Heart right ventricle (tissue), 16 donors: ENCODE results near the gene SYT3. TPM values are rescaled to one million over a fixed set of nuclear protein-coding genes. Genes with fewer than 3 reads are reported as not detected.

ENCODE experiments used
- ATAC-seq, 8 donors: fragments of 200-7000 bp; cut with Tn5 transposase; one replicate each; pipeline ENCODE4 v1.9.1; 2020; ENCODE audit warnings: mild to moderate bottlenecking in 8 of 8, moderate library complexity in 8 of 8, moderate number of reproducible peaks in 1 of 8
- DNase-seq, 2 donors: peaks; one replicate each; pipeline ENCODE4 v3.0.0-alpha.2; 2020
- H3K27ac ChIP-seq, 10 donors: fragments of 200-600 bp; sonication (generic) in 2 of 10; one replicate each; pipeline versions ENCODE4 v1.5.0 to v1.8.0; 2020 to 2022; ENCODE audit warnings: mild to moderate bottlenecking in 3 of 10
- H3K27me3 ChIP-seq, 7 donors: fragments of 200-600 bp; one replicate each; pipeline ENCODE4 v1.8.0; 2021 to 2022; ENCODE audit warnings: mild to moderate bottlenecking in 2 of 7
- H3K36me3 ChIP-seq, 9 donors: fragments of 200-600 bp; sonication (generic) in 1 of 9; one replicate each; pipeline versions ENCODE4 v1.5.0 to v1.8.0; 2020 to 2022; ENCODE audit warnings: mild to moderate bottlenecking in 2 of 9
- H3K4me1 ChIP-seq, 9 donors: fragments of 200-600 bp; sonication (generic) in 1 of 9; one replicate each; pipeline versions ENCODE4 v1.5.0 to v1.8.0; 2020 to 2022; ENCODE audit warnings: mild to moderate bottlenecking in 4 of 9
- H3K4me3 ChIP-seq, 10 donors: fragments of 200-600 bp; sonication (generic) in 2 of 10; one replicate each; pipeline versions ENCODE4 v1.5.0 to v1.8.0; 2020 to 2022; ENCODE audit warnings: mild to moderate bottlenecking in 7 of 10, moderate library complexity in 2 of 10
- H3K9me3 ChIP-seq, 11 donors: fragments of 200-600 bp in 10 of 11; sonication (generic) in 2 of 11; one replicate each; pipeline versions ENCODE4 v1.5.0 to v1.8.0; 2013 to 2022; ENCODE audit warnings: mild to moderate bottlenecking in 2 of 11, control low read depth in 1 of 11, moderate library complexity in 1 of 11
- CTCF ChIP-seq, 9 donors: fragments of 200-600 bp; sonication (generic) in 2 of 9; IDR thresholded peaks; one replicate each; pipeline versions ENCODE4 v1.5.0 to v1.8.0; 2021 to 2022; ENCODE audit warnings: antibody characterized with exemption in 9 of 9, mild to moderate bottlenecking in 5 of 9, moderate library complexity in 1 of 9
- WGBS, 2 donors: extraction: QIAGEN DNeasy Blood & Tissue Kit; methylation state at CpG; one replicate each; pipeline ENCODE4 v1.1.7; 2013; ENCODE audit warnings: inconsistent platforms in 1 of 2; 5-methylcytosine and 5-hydroxymethylcytosine counted together
- intact Hi-C, 10 donors: fragments of 100-400 bp; cut with DNase I; formaldehyde crosslinking; loops; one replicate each; pipeline versions ENCODE4 v1.11.1 to v1.14.2; 2022
- long read RNA-seq, 3 donors: library from polyadenylated mRNA; unstranded; transcript quantifications; one replicate each; pipeline ENCODE4 v2.0.0, GENCODE V29; 2020 to 2021
- polyA plus RNA-seq, 2 donors: library from polyadenylated mRNA; stranded (reverse); fragments of 200-250 nt; gene quantifications; one replicate each; pipeline ENCODE4 v1.2.3, GENCODE V29; 2013
- total RNA-seq, 10 donors: library from RNA; stranded (reverse); fragmentation: NEBNext Ultra II Directional in 3 of 10; extraction: Animal tissue kit (Norgen Biotek cat#: 25700) in 3 of 10; gene quantifications; one replicate each; pipeline versions ENCODE4 v1.2.1 to v1.2.4, GENCODE V29; 2021 to 2023
- donor health status: Arrhythmogenic right ventricular cardiomyopathy.
- donor health status: ischemic (EF 13 %, LVEDD 7.1; RV severe dilation, severe dysfunction).
- donor health status: healthy with polysubstance abuse.
- donor health status: DM: no; HTN: yes; CAD: no.
- donor health status: DM: no; HTN: no; CAD: no.
- donor health status: ischemic (EF 25% LVEDD 6.9; RV normal size, moderate dysfunction).
- donor health status: ischemic (EF 25% LVEDD 5.7; RV mildly dilated, moderate dysfunction).
- donor health status: healthy.
- donor health status: DM: yes; HTN: yes; CAD: no.
- donor health status: Ischemic cardiomyopathy.
- donor health status: ischemic (EF 35%, LVEDD 5.7; RV mildly dilated, moderate dysfunction).
- donor health status: nonischemic (EF 11% LVEDD 7.7; RV severe dilation, severe dysfunction).
- donor health status: DM: yes; HTN: yes; CAD: no.
- donor health status: PGD.
- donor health status: ischemic (EF 29% LVEDD 5.4; RV normal size, mild dysfunction).
- donor health status: nonischemic (EF 23%, LVEDD 6.1; RV moderate dilation, normal function).

Gene SYT3
- under 1 TPM in 3 of 10 donors, not detected in 7; 0.25 to 0.49 (median 0.26) TPM for total RNA-seq
- under 1 TPM in 1 of 2 donors, not detected in 1; 0.04 TPM for polyA plus RNA-seq
- long read RNA-seq, donor 1, result 0 reads
- long read RNA-seq, donor 2, partial matches to known transcripts, result 1 of 1 reads
- long read RNA-seq, donor 2, other reads (novel, unspliced or antisense), result 0 of 1 reads
- long read RNA-seq, donor 3, partial matches to known transcripts, result 1 of 1 reads
- long read RNA-seq, donor 3, other reads (novel, unspliced or antisense), result 0 of 1 reads

- peak; percentile 28 to 50 for DNase-seq
- Histone ChIP-seq H3K4me3 (peak within 1 kb of the TSS; percentile 32 to 61 (median 52)), H3K9me3 (peaks cover 0 to 13% (median 5%) of the 10 kb centered on the region in 11 donors), H3K36me3 (no peaks in the 10 kb centered on the region), H3K27ac (no peak within 1 kb of the TSS), H3K4me1 (peaks cover 0 to 8% (median 4%) of the 10 kb centered on the region in 9 donors), H3K27me3 (peaks cover 0 to 77% (median 64%) of the 10 kb centered on the region in 7 donors)
- WGBS, 2 donors, result 3% methylated on average over 59 to 69 of the region's 76 CpGs
- TF ChIP-seq CTCF (IDR thresholded peaks at IDR 0.05), result no peak
- ATAC-seq, result peak; percentile 81 to 90 (median 84)
- intact Hi-C loops, result no loop called here
Observed at GRCh38 chr19:50639121-50640112, at the start of gene SYT3. Gene SYT3 (minus strand): TSS chr19:50639881. CDS start chr19:50637411, 2,470 bp downstream.

DNA sequence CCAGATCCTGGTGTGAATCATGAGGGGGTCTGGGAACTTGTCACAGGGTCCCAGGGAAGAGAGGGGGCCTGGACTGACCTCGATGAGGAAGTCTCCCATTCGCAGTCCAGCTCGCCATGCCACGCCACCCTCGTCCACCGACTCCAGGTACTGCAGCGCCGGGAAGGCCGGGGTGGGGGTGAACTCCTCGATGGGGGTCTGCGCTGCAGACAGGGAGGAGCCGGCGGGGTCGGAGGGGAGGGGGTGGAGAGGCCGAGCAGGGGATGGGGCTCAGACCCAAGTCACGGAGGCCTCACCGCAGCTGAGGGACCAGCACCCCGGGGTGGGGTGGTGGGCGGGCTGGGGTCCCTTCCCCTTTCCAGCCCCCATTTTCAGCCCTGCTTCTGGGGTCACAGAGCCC is 49.1 kb upstream of the SYT3 start:
- ATAC-seq, result no peak
- H3K36me3 ChIP-seq, result no peaks in the 10 kb centered on the region
- intact Hi-C loops, result no loop called here
- no peaks in the 10 kb centered on the region for H3K9me3 ChIP-seq
- no peak overlapping the region for H3K27ac ChIP-seq
- DNase-seq, result no peak
- WGBS, 2 donors, result 61 to 62% methylated on average over 18 to 19 of the region's 19 CpGs
- H3K4me3 ChIP-seq, result no peak overlapping the region
- TF ChIP-seq CTCF (IDR thresholded peaks at IDR 0.05), result no peak
- no peaks in the 10 kb centered on the region for H3K4me1 ChIP-seq
- peaks cover 10 to 94% (median 83%) of the 10 kb centered on the region in 7 donors for H3K27me3 ChIP-seq

DNA sequence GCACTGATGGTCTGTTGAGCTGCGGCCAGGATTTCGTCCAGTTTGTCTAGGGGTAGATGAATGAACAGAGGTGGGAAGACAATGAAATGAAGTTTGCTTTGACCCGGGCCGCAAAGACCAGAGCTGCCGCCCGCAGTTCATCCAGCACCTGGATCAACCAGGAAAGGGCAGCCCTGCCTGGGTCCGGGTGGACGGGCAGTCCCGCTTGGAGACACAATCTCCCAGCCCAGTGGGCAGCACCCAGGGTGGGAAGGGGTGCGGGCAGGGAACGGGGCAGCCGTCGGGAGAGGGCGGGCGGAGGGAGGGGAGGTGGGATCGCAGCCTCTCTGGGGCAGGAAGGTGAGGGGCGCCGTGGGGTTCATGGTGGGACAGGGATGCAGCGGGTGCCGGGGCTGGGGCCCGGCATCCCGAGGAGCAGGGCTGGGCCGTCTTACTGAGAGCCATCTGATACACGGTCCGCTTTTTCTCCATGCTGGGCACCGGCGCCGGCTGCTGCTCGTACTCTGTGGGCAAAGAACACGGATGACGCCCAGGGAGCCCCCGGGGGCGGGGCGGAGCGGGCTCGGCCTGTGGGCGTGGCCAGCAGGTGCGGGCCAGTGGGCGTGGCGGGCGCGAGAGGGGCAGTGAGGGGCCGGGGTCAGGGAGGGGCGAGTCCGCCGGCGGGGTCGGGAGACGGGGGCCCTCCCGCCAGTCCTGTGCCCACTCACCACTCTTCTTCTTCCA is 46.8 kb upstream of the SYT3 start:
- TF ChIP-seq CTCF (IDR thresholded peaks at IDR 0.05), result no peak
- WGBS, 2 donors, result 19 to 29% methylated on average over 41 to 50 of the region's 50 CpGs
- no peak for DNase-seq
- Histone ChIP-seq H3K4me3 (no peak overlapping the region), H3K27me3 (peaks cover 0 to 89% (median 69%) of the 10 kb centered on the region in 7 donors), H3K9me3 (no peaks in the 10 kb centered on the region), H3K27ac (no peak overlapping the region), H3K4me1 (no peaks in the 10 kb centered on the region), H3K36me3 (no peaks in the 10 kb centered on the region)
- intact Hi-C loops, result no loop called here
- ATAC-seq, result no peak
